Esophagus squamous epithelium (tissue), 4 donors: ENCODE measurements around the gene TENT4B.

Experiments used
- CTCF ChIP-seq, 6 experiments: fragments of 450-650 bp in 4 of 6; fragments of 200-600 bp in 2 of 6; sonication (generic) in 2 of 6; IDR thresholded peaks; one replicate each; pipeline ENCODE4 v1.5.1; 2016 to 2019; ENCODE audit warnings: antibody characterized with exemption in 6 of 6, mild to moderate bottlenecking in 4 of 6, moderate library complexity in 4 of 6
- POLR2A ChIP-seq, 4 donors: fragments of 450-650 bp; IDR thresholded peaks; one replicate each; pipeline ENCODE4 v1.6.1; 2017; ENCODE audit warnings: antibody characterized with exemption in 4 of 4, mild to moderate bottlenecking in 4 of 4, moderate library complexity in 3 of 4

- TF ChIP-seq POLR2A (IDR thresholded peaks at IDR 0.05) (no peak), CTCF (IDR thresholded peaks at IDR 0.05) (no peak)
Measured at GRCh38 chr16:50173316-50173715, 20.2 kb downstream of the TENT4B start.
